T1000 (cell line): ENCODE measurements around the gene FAIM2.

Experiments used
- DNase-seq: peaks from one replicate; lab custom pipeline; 2025; ENCODE audit warnings: mixed read lengths; lab: John Stamatoyannopoulos, UW

FAIM2 gene

DNA sequence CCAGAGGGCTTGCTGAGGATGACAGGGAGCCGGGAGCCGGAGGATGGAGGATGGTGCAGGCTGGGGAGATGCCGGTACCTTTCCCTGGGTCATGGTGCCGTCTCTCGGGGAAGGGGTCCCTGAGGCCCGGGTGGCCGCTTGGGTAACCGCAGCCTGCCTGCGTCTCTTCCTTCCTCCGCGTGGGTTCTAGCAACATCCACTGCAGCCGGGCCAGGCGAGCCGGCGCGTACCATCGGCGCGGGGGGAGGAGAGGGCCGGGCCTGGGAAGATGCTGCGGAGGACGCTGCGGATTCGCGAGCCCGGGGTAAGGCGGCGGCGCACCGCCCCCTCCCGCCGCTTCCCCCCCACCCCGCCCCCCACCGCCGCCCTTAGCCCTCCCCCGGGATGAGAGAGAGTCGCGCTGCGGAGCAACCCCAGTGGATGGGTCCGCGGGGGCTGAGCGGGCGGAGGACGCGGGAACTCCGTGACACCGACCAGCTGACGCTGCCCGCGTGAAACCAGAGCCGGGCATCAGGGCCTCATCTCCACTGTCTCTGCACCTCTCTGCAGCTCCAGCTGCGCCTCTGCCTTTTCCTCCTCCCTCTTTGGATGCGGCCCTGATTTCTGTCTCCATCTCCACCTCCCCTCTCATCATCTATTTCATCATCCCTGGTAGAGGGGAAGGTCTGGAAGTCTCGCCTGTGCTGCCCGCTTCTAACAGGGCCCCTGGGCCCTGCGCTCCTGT, at the start of gene FAIM2:
FAIM2 (minus strand) TSS at position 201 of the 724 bp plus-strand sequence; CDS start at position 93, 108 bp downstream.
- DNase-seq: no peak

DNA sequence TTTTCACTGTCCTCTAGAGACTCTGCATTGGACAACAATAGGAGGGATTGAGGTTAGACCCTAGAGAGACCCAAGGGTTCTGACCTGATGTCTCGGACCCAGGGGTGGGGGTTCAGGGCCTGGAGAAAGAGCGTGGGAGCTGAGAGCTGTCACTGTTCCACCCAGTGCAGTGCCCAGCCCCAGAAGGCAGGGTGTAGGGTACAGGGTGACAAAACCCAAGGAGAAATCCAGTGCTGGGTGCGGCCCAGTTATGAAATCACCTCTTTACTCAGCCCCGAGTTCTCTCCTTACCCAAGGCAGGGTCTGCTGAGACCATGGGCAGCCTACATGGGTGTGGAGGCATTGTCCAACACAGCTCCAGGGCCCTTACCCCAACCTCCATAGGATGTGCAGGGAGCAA, 49.5 kb upstream of the FAIM2 start:
- no peak for DNase-seq

DNA sequence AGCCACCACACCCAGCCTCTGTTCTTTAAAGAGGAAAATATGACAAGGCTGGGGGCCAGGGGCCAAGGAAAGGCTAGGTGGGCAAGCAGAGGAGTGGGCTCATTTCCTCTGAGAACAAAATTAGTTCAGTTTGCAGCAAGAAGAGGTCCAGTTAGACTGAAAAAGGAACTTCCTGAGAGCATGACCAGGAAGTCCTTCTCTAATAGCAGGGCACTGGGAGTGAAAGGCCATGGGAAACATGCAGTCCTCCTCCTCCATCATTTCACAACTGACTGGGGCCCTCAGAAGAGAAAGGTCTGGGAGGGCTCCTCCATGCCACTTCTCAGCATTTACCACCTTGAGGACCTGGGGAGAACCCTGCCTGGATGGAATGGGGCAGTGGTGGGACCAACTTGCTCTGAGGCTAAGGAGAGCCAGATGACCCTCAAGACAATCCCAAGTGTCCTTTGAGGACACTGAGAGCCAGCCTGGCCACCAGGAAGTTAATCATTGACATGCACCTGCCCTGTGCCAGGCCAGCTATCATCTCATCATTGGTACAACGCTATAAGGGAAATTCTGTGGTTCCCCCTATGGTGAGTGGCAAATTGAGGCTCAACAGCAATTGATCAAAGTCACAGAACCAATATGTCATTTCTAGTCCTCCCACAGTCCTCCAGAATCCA, 48.8 kb upstream of the FAIM2 start:
- DNase-seq: no peak

DNA sequence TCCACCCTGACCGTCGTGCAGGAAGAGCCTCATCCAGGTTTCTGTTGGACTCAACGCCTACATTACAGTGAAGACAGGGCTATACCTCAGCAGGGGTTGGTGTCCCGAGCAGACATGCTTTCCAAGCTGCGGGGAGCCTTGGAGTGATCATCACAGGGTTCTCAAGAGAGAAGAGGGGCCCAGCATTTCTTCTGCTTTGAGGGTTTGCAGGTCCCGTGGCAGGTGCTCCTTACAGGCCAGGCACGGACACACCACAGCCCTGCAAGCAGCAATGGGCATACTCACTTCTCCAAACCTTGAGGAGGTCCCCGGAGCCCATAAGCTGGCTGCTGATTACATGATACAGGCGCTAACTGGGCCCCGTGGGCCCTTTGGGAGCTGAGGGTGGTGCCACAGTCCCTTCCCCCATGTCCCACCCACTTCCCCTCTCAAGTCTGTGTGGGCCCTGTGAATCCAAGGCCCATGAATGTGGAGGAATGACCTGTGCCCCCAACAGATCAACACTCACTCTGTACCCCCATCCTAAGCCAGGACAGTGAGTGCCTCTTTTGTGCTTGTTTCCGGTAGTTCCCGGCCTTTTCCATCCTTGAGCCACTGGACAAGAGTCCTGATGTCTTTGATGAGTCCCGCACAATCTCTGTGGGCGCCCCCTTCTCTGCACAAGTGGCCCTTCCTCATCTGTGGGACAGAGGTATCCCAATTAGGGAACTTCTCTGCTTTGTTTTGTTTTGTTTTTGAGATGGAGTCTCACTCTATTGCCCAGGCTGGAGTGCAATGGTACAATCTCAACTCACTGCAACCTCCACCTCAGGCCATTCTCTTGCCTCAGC, 47.9 kb upstream of the FAIM2 start:
- DNase-seq: no peak

DNA sequence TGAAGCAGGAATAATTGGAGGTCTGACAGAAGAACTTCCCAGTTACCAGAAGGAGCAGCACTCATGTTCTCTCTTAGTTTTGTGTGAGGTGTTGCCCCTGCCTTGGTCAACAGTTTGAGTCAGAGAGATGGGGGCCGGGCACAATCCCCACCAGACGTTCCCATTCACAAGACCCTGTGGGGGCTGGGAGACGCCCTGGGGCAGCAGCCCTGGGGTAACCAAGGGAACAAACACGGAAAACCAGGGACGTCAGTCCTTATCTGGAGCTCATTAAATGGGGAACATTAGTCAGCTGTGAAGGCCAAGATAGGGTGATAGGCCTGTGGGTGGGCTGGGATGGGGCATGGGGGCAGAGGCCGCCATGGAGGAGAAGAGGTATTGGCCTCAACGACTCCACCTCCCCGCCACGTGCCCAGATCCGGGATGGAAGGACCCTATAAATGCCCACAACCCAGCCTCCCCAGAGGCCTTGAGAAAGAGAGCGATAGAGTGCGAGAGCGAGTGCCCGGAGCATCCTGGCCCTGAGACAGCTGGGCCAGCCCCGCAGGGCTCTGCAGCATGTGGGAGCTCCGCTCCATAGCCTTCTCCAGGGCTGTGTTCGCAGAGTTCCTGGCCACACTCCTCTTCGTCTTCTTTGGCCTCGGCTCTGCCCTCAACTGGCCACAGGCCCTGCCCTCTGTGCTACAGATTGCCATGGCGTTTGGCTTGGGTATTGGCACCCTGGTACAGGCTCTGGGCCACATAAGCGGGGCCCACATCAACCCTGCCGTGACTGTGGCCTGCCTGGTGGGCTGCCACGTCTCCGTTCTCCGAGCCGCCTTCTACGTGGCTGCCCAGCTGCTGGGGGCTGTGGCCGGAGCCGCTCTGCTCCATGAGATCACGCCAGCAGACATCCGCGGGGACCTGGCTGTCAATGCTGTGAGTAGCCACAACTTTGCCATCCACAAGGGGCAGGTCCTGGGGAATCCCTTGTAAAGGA, 46.9 kb upstream of the FAIM2 start, which contains the start of gene AQP2:
AQP2 (plus strand) TSS at position 465 of the 979 bp plus-strand sequence; CDS start at position 559, 94 bp downstream.
- DNase-seq: no peak

DNA sequence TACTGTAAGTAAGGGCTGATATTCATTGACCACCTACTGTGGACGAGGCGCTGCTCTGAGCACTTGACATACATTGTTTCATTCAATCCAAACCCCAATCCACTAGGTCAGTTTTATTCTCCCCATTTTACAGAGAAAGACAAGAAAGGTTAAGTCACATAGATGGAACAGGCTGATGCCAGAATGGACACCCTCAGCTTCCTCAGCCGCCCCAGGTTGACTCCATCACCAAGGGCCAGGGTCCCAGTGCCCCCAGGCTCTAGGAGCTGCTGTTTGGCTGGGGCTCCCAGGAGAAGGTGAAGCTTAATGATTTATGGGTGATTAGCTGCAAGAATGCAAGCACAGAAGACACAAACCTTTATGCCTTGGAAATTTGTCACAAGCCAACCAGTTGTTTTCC, 46.2 kb upstream of the FAIM2 start:
- no peak for DNase-seq

DNA sequence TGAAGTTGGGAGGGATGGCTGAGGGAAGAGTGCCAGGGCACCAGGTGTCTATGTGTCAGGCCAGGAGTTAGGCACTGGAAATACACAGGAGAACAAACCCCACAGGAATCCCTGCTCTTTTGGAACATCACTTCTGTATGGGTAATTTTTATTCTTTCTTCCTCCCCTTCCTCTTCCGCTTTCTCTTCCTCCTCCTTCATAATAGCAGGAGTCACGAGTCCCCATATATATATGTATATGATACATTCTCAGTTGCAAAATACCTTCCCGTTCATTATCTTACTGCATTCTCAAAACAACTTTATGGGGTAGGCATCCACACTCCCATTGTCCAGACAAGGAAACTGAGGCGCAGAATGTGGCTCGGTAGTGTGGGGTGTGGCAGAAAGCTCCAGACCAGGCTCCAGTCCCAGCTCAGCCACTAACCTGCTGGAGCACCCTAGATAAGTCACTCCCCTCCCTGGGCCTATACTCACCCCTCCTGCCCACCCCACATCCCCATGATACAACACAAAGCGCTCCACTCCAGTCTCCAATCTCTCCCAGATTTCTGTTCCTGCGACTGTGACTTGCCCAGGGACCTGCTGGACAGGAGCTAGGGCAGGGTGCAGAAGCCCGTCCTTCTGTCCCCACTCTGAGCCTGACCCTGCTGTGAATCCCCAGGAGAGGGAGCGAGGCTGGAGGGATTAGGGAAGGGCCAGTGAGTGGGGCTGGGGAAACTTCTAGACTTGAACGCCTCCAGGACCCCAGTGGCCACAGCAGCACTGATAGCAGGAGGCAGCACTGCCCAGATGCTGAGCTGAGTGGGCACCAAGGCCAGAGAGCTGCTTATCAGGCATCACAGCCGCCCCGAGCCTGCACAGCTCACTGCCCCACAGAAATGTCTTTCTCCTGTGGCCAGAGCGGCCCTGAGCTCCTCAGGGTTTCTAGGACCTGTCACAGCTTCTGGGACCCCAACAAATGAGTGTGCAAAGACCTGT, 45.5 kb upstream of the FAIM2 start:
- no peak for DNase-seq

DNA sequence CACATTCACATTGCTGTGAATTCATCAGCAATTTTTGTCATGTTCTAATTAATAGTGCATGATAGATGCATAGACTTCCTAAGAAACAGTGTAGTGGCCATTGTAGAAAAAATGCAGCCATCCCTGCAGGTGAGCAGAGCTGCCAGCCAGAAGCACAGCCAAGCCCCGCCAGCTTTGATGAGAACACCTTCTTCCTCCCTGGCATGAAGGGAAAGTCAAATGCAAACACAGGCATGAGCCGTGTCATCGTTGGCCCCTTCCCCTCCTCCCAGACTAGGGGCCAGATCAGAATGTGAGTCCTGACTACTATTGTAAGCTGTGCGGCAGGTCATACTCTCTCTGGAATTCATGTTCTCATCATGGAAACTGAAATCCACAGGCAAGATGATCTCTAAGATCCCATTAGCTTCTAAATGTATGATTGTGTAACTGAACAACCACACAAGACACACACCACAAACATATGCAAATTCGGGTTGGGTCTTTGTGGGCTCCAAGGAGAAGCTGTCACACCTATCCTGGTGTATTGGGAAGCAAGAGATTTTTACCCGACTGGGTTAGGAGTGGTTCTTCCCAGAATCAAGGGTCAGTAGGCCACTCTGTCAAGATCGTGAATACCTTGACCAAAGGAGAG, 44.0 kb upstream of the FAIM2 start:
- DNase-seq: no peak

DNA sequence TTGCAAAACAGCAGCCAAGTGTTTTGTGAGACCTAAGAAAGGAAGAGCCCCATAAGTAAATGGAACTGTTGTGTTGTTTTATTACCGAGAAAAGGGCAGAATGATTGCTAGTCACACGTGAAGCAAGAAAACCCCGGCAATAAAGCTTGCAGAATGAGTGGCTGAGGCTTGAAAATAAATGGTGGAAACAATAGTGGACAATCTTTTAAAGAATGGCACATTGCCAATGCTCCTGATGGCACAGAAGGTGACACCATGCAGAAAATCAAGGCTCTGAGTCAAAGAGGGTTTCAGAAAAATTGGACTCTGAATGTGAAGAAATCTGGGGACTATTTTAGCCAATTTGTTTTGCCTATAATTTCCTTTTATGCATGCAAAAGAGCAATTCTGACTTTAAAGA, 42.8 kb upstream of the FAIM2 start:
- no peak for DNase-seq

DNA sequence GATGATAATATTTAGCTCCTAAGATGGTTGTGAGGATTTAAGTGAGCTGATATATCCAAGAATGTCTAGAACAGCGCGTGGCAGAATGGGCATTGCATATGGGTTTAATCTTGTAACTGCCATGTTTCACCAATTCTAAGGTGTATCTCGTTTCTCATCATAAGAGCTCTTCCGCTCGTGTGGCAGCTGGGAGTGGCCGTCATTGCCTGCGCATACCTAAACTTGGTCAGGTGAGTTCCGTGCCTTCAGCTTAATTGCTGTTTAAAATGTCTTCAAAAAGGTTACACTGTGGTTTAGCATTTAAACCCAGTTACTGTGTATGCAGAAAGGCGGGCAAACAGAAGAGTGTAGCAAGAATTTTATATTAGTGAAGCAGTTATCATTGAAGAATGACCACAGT, 42.4 kb upstream of the FAIM2 start:
- DNase-seq: no peak

DNA sequence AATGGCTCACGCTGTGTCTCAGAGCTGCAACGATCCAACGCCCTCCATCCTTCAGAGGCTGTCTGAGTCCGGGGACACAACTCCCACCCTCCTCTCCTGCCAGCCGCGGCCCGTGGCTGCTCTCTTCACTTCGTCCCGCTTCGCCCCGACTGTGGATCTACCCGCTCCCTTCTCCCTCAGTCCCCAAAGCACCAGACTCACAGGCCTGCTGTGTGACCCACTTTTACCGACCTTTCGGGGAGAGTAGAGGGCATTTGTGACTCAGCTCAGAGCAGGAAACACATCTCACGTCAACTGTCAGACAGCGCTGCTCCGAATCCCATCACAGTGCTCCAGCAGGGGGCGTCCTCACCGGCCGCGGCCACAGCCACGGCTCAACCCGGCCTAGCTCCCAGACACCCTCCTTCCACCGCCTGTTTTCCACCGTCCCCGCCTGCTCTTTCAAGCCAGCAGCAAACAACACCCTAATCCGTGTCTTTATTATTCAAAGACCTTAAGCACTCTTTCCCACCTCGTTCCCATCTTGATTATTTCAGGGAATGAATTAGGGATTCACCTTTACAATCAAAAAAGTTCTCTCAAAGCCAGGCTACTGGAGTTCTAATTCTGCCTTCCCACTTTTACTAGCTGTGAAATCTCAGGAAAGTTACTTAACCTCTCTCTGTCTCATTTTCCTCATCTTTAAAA, 41.8 kb upstream of the FAIM2 start:
- no peak for DNase-seq

DNA sequence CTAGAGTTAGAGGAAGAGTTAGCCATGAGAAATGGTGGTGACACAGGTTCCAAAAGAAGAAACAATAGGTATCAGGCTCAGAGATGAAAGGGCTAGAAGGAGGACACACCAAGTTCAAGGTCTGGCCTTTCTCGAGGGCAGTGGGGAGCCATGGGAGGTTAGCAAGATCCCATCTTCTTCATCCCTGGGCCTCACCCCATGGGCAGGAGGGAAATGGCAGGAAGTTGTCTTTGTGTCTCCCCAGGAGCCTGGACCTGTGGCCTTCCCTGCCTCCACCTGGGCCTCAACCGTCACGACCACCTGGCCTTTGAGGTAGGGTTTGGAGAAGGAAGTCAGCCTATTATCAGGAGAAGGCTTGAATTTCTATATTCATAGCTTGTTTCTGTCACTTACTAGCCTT, 41.0 kb upstream of the FAIM2 start:
- no peak for DNase-seq

DNA sequence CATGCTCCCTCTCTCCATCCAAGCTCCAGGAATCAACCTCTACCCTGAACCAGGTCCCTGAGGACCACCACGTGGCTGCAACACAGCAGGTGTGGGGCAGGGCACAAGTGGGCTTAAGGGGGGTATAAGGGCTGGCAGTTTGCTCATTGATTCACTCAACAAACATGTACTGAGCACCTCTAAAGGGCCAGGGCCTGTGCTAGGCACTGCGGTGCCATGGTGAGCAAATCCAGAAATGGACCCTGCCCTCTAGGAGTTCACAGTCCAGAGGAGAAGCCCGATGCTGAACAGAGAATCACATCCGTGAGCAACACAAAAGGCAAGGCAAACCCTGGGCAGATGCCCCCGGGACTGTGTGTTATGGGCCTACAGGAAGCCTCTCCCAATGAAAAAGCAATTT, 40.3 kb upstream of the FAIM2 start:
- no peak for DNase-seq

DNA sequence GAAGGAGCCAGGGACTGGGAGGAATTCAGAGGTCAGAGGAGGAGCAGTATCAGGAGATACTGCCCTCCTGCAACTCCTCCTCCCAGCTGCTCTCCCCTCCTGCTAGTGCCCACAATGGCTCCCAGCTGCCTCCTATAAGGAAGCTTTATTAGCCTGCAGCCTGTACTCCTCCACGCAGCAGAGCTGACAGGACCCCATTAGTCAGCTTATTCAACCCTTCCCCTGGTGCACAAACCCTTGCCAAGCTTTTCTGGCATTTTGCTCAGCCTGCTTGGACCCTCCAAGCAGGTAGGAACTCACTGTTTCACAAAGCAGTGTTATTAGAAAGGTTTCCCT, 39.9 kb upstream of the FAIM2 start:
- DNase-seq: no peak

DNA sequence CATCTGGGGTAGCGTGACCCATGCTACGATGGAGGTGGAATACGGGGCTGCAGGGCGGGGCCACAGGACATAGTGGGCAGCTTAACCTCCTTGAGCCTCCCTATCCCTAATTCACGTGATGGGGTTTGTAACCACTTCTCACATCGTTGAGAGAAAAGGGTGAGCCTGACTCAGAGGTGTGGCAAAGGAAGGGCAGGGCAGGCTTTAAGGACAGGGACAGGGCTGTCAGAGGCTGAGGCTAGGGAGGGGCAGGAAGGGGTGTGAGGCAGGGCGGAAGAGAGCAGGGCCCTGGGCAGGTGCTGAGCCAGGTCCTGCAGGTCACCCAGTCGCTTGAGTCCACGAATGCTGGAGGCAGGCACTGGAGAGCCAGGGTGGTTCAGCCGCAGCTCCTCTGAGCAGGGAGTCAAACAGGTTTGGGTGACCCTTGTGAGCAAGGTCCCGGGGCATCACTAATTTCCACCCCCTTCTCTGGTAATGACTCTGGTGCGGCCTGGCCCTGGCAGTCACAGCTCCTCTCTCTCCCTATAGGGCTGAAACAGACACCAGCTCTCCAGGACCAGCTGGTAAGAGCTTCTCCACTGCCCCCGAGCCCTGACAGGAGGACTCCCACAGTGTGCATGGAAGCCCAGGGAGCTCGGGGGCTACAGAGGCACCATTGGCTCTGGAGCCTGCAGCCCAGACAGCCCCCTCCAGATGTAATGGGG, 39.4 kb upstream of the FAIM2 start:
- DNase-seq: no peak

DNA sequence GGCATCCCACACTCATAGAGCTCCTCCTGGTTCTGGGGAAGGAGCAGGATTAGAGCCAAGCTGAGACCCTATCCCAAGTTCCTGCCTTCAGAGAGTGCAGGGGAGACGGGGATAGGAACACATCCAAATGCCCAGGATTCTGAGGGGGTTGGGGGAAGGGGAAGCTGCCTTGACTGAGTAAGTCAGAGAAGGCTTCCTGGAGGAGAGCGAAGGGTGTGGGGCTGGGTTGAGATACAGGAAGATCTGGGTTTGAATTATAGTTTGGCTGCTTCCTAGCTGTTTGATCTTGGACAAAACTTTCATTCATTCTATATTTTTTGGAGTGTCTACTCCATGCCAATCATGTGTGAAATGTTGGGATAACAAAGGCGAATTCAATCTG, 38.8 kb upstream of the FAIM2 start:
- DNase-seq: no peak

DNA sequence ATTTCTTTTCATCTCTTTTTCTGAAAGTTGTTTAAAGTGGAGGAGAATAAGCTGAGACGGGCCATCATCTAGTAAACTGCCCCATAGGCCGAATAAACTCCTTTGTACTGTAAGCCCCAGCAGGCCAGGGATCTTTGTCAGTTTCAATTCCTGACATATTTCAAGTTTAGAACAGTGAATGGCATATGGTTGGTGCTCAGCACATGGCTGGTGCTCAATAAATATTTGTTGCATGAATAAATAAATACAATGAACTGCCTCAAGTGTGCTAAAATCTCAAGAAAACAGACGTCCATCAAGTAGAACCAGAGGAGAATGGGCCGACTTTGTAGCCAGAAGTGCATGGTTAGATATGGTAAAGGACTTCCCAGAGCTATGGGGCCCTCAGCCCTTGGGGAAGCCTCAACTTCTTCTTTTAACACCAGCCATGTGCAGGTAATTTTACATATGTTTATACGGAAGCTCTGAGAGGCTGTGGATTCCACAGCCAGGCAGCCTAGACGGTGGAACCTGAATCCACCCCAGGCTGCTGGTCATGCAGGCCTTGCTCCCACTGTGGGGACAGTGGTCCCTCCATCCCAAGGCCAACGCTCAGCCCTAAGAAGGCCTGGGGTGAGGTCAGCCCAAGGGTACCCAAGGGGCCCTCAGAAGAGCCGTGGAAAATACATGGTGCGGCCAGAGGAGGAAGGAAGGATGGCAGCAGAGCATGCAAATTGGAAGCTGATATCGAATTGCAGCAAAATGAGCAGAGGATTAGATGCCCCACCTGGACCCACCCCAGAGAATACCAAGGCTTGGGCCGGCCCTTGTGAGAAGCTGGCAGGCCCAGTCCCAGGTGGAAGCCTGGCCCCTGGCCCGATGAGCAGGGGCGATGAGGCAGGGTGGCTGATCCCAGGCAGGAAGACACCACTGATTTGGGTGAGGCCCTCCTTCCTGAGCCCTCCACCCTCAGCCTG, 38.1 kb upstream of the FAIM2 start:
- DNase-seq: no peak

DNA sequence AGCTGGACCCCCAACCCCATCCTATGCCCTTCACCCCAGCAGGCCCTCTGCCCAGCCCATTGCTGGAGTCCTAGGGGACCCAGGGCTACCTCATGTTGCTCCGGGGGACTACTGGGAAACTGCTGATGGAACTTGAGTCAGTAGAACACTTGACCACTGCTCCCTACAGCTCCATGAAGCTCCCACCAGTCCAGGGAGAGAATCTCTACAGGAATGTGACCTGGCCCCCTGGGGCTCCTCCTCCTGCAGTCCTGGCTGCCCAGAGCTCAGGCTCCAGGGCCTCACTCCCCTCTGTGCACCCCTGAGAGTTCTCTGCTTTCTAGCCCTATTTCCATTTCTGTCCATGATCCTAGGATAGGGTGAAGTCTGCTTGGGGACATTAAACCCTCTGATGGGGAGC, 36.0 kb upstream of the FAIM2 start:
- DNase-seq: no peak
